Trophoblast cell (in vitro differentiated cells and primary cell): ENCODE data around the gene LRGUK.

Experiments used
- DNase-seq, 2 donors: peaks; one replicate each; pipeline ENCODE4 v3.0.0-alpha.2; 2016
- H2AFZ ChIP-seq: 2 replicates; pipeline ENCODE4 v1.6.1; 2013; ENCODE audit warnings: low read length, moderate library complexity, mild to moderate bottlenecking; ENCODE audit not compliant: insufficient read depth, poor library complexity
- H2AK5ac ChIP-seq: 2 replicates; pipeline ENCODE4 v1.6.1; 2013; ENCODE audit warnings: mild to moderate bottlenecking, low read length
- H2BK120ac ChIP-seq: 2 replicates; pipeline ENCODE4 v1.6.1; 2013; ENCODE audit warnings: low read length, mild to moderate bottlenecking, moderate library complexity; ENCODE audit not compliant: insufficient read depth, poor library complexity
- H2BK12ac ChIP-seq: 2 replicates; pipeline ENCODE4 v1.6.1; 2013; ENCODE audit warnings: mild to moderate bottlenecking, low read length, moderate library complexity
- H2BK5ac ChIP-seq: 2 replicates; pipeline ENCODE4 v1.6.1; 2013; ENCODE audit warnings: low read length, low read depth, moderate library complexity, mild to moderate bottlenecking; ENCODE audit not compliant: poor library complexity
- H3K14ac ChIP-seq: 2 replicates; pipeline ENCODE4 v1.6.1; 2013; ENCODE audit warnings: mild to moderate bottlenecking, low read length
- H3K18ac ChIP-seq: 2 replicates; pipeline ENCODE4 v1.6.1; 2013; ENCODE audit warnings: mild to moderate bottlenecking, low read length
- H3K23ac ChIP-seq: 2 replicates; pipeline ENCODE4 v1.6.1; 2013; ENCODE audit warnings: low read length
- H3K27ac ChIP-seq: 2 replicates; pipeline ENCODE4 v1.5.1; 2013; ENCODE audit warnings: low read depth, mild to moderate bottlenecking, inconsistent platforms, low read length, moderate library complexity
- H3K27me3 ChIP-seq: 2 replicates; pipeline ENCODE4 v1.6.1; 2013; ENCODE audit warnings: inconsistent platforms, mild to moderate bottlenecking, low read length, moderate library complexity; ENCODE audit not compliant: insufficient read depth
- H3K36me3 ChIP-seq, 2 experiments: 1 replicate in 1 of 2; 2 replicates in 1 of 2; pipeline ENCODE4 v1.6.1; 2013; ENCODE audit warnings: low read length in 2 of 2, mild to moderate bottlenecking in 2 of 2, moderate library complexity in 1 of 2; ENCODE audit not compliant: insufficient read depth in 2 of 2, control insufficient read depth in 1 of 2
- H3K4ac ChIP-seq: 2 replicates; pipeline ENCODE4 v1.6.1; 2013; ENCODE audit warnings: low read depth, mild to moderate bottlenecking, low read length, moderate library complexity
- H3K4me1 ChIP-seq, 2 experiments: 1 replicate in 1 of 2; 2 replicates in 1 of 2; pipeline ENCODE4 v1.6.1; 2013; ENCODE audit warnings: low read length in 2 of 2, mild to moderate bottlenecking in 2 of 2, moderate library complexity in 1 of 2; ENCODE audit not compliant: insufficient read depth in 2 of 2, control insufficient read depth in 1 of 2
- H3K4me2 ChIP-seq: 2 replicates; pipeline ENCODE4 v1.6.1; 2013; ENCODE audit warnings: inconsistent platforms, mild to moderate bottlenecking, low read length, moderate library complexity
- H3K4me3 ChIP-seq: 2 replicates; pipeline ENCODE4 v1.5.1; 2013; ENCODE audit warnings: mild to moderate bottlenecking, low read depth, low read length, inconsistent platforms
- H3K79me1 ChIP-seq: one replicate; pipeline ENCODE4 v1.6.1; 2013; ENCODE audit warnings: low read length
- H3K79me2 ChIP-seq: 2 replicates; pipeline ENCODE4 v1.6.1; 2013; ENCODE audit warnings: low read length, mild to moderate bottlenecking; ENCODE audit not compliant: control insufficient read depth, insufficient read depth, poor library complexity
- H3K9ac ChIP-seq: 2 replicates; pipeline ENCODE4 v1.6.1; 2013; ENCODE audit warnings: mild to moderate bottlenecking, low read length
- H3K9me3 ChIP-seq: 2 replicates; pipeline ENCODE4 v1.6.1; 2013; ENCODE audit warnings: low read depth, mild to moderate bottlenecking, control low read depth, inconsistent platforms, low read length; ENCODE audit not compliant: insufficient read depth
- H4K12ac ChIP-seq: 2 replicates; pipeline ENCODE4 v1.6.1; 2013; ENCODE audit warnings: low read depth, mild to moderate bottlenecking, low read length, moderate library complexity
- H4K8ac ChIP-seq: 2 replicates; pipeline ENCODE4 v1.6.1; 2013; ENCODE audit warnings: low read depth, mild to moderate bottlenecking, low read length, moderate library complexity
- H4K91ac ChIP-seq: one replicate; pipeline ENCODE4 v1.6.1; 2013; ENCODE audit warnings: low read depth, mild to moderate bottlenecking, low read length, moderate library complexity
- WGBS: extraction: QIAGEN DNeasy Blood & Tissue Kit; methylation state at CpG from one replicate; pipeline ENCODE4 v1.1.7; 2013; ENCODE audit warnings: missing lambda C conversion rate; ENCODE audit not compliant: insufficient read length, insufficient coverage; ENCODE audit errors: extremely low coverage; 5-methylcytosine and 5-hydroxymethylcytosine counted together

Gene LRGUK

DNA sequence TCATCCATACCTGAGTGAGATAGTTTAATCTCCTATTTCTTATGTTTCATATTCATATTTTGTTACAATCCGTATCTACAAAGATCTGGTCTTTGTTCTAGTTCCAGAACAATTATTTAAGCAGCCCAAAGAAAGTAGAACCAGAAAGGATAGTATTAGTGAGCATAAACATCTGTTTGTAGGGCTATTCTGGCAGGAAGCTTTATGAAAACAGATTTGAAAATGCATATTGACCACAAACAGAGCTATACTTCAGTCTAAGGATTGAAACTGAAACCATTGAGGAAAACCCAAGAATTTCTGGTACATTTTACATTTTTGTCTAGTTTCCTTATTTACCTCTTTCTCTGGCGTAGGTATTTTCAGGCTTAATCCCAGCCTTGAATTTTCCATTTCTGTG is 28.1 kb downstream of the LRGUK start:
- Histone ChIP-seq H2BK5ac (no peak overlapping the region), H2BK120ac (no peak overlapping the region), H3K27ac (no peak overlapping the region), H3K14ac (no peak overlapping the region), H3K9ac (no peak overlapping the region), H4K91ac (no peak overlapping the region), H3K4me1 (no peaks in the 10 kb centered on the region), H2AFZ (no peak overlapping the region), H3K4me3 (no peak overlapping the region), H2BK12ac (no peak overlapping the region), H4K8ac (no peak overlapping the region), H3K4me2 (no peak overlapping the region), H3K27me3 (no peaks in the 10 kb centered on the region), H3K18ac (no peak overlapping the region), H3K9me3 (no peaks in the 10 kb centered on the region), H3K36me3 (no peaks in the 10 kb centered on the region), H3K79me1 (no peaks in the 10 kb centered on the region), H3K79me2 (no peaks in the 10 kb centered on the region), H3K23ac (no peak overlapping the region), H2AK5ac (no peak overlapping the region), H4K12ac (no peak overlapping the region), H3K4ac (no peak overlapping the region)
- WGBS: no CpG with 5 or more reads among the region's 2 CpGs
- no peak for DNase-seq

DNA sequence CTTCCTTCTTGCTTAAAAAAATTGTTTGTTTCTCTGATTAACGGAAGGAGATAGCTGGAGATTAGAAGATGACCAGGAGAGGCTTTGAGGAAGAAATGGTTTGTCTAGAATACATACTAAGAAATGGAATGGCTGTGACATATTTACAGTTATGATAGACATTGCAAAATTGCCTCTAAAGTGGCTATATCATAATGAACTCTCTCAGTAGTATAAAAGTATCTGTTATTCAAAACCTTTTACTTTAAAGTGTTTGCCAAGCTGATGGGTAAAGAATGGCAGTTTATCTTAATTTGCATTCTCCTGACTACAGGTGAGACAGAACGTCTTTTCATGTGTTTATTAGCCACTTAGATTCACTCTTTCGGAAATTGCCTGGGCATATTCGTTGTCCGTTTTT is 28.7 kb downstream of the LRGUK start:
- DNase-seq: no peak
- Histone ChIP-seq H2AK5ac (no peak overlapping the region), H3K36me3 (no peaks in the 10 kb centered on the region), H3K23ac (no peak overlapping the region), H3K9ac (no peak overlapping the region), H4K12ac (no peak overlapping the region), H3K9me3 (no peaks in the 10 kb centered on the region), H2BK5ac (no peak overlapping the region), H4K91ac (no peak overlapping the region), H3K4me2 (no peak overlapping the region), H4K8ac (no peak overlapping the region), H3K79me2 (no peaks in the 10 kb centered on the region), H2AFZ (no peak overlapping the region), H3K4me3 (no peak overlapping the region), H3K18ac (no peak overlapping the region), H3K27me3 (no peaks in the 10 kb centered on the region), H2BK12ac (no peak overlapping the region), H3K4me1 (no peaks in the 10 kb centered on the region), H3K79me1 (no peaks in the 10 kb centered on the region), H3K4ac (no peak overlapping the region), H3K27ac (no peak overlapping the region), H3K14ac (no peak overlapping the region), H2BK120ac (no peak overlapping the region)
- WGBS: no CpG with 5 or more reads among the region's 5 CpGs

DNA sequence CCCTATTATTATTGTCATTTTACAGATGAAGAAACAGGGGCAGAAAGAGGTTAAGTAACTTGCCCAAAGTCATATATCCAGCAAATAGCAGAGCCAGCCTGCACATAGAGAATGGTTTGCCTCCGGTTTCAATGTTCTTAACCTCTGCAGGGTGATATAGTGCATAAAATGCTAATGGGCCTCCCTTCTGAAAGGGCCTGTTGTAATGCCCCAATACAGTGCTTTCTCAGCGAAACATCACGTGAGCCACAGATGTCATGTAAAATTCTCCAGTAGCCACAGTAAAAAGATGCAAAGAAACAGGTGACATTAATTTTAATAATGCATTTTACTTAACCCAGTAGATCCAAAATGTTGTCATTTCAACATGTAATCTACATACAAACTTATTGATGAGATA is 38.1 kb downstream of the LRGUK start:
- H3K4me3 ChIP-seq: no peak overlapping the region
- no peak overlapping the region for H4K8ac ChIP-seq
- H3K4ac ChIP-seq: no peak overlapping the region
- no peak overlapping the region for H3K9ac ChIP-seq
- no peak overlapping the region for H2BK12ac ChIP-seq
- H3K9me3 ChIP-seq: peaks cover 3% of the 10 kb centered on the region
- H3K4me1 ChIP-seq: no peaks in the 10 kb centered on the region
- no peak overlapping the region for H3K23ac ChIP-seq
- H4K12ac ChIP-seq: no peak overlapping the region
- H3K27me3 ChIP-seq: no peaks in the 10 kb centered on the region
- H3K27ac ChIP-seq: no peak overlapping the region
- H3K36me3 ChIP-seq: no peaks in the 10 kb centered on the region
- H2BK5ac ChIP-seq: no peak overlapping the region
- WGBS: no CpG with 5 or more reads among the region's 3 CpGs
- no peak overlapping the region for H3K4me2 ChIP-seq
- H3K18ac ChIP-seq: no peak overlapping the region
- no peaks in the 10 kb centered on the region for H3K79me1 ChIP-seq
- H4K91ac ChIP-seq: no peak overlapping the region
- no peak for DNase-seq
- no peak overlapping the region for H2BK120ac ChIP-seq
- no peaks in the 10 kb centered on the region for H3K79me2 ChIP-seq
- H2AFZ ChIP-seq: no peak overlapping the region
- no peak overlapping the region for H2AK5ac ChIP-seq
- no peak overlapping the region for H3K14ac ChIP-seq

DNA sequence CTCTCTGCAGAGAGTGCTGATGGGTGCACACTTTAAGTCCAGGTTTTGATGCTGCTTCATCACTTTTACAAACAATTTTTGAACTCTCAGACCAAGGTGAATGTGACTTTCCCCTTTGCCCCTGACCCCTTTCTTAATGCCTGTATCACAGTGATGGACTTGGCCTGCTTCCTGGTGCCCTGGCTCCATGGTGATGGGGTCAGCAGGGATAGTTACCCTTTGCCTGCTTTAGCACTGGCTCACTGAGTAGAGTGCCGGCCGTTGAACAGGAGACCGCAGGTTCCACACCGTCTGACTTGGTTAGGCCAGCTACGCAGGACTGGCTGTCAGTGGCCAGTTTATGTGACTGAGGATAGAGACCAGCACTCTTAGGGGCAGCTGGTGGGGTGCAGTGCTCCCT is 40.1 kb downstream of the LRGUK start:
- Histone ChIP-seq H3K14ac (no peak overlapping the region), H3K4ac (no peak overlapping the region)
- no CpG with 5 or more reads among the region's 5 CpGs for WGBS

More for the DNA sequence above, 40.1 kb downstream of the LRGUK start:
- no peak overlapping the region for H3K4me3 ChIP-seq
- H3K79me2 ChIP-seq: no peaks in the 10 kb centered on the region
- H3K9ac ChIP-seq: no peak overlapping the region
- no peaks in the 10 kb centered on the region for H3K4me1 ChIP-seq
- no peaks in the 10 kb centered on the region for H3K36me3 ChIP-seq
- no peak overlapping the region for H4K12ac ChIP-seq
- H3K27ac ChIP-seq: no peak overlapping the region
- H3K9me3 ChIP-seq: peaks cover 3% of the 10 kb centered on the region
- H4K91ac ChIP-seq: no peak overlapping the region
- H3K23ac ChIP-seq: no peak overlapping the region
- H3K79me1 ChIP-seq: no peaks in the 10 kb centered on the region
- H2BK120ac ChIP-seq: no peak overlapping the region
- no peaks in the 10 kb centered on the region for H3K27me3 ChIP-seq
- H3K18ac ChIP-seq: no peak overlapping the region
- H3K4me2 ChIP-seq: no peak overlapping the region
- H2BK12ac ChIP-seq: no peak overlapping the region
- DNase-seq: no peak
- no peak overlapping the region for H2AK5ac ChIP-seq
- H2BK5ac ChIP-seq: no peak overlapping the region
- H2AFZ ChIP-seq: no peak overlapping the region
- no peak overlapping the region for H4K8ac ChIP-seq
